Activated CD8-positive, alpha-beta T cell treated with anti-CD3 and anti-CD28 coated beads, Interleukin-2, amount 10 ng/mL, durations not matched to agents 7 days and 5 days (primary cell): ENCODE data around the gene CRHBP. TPM values are rescaled to one million over a fixed set of nuclear protein-coding genes. Genes with fewer than 3 reads are reported as not detected.

Experiments used
- total RNA-seq, 2 experiments: library from RNA; stranded (reverse); gene quantifications; one replicate each; pipeline ENCODE4 v1.2.3, GENCODE V29; 2021

CRHBP gene
- total RNA-seq, 2 experiments from 2014 or later, result 0.29 to 0.34 TPM

Other genes with a start within 250 kb of the CRHBP start
- 1 to 10 TPM; 7.5 to 7.9 TPM for gene F2R, start 236.9 kb upstream of the CRHBP start, total RNA-seq
- gene F2RL1, start 134.0 kb upstream of the CRHBP start, total RNA-seq, result 1 to 10 TPM; 1.6 to 2.2 TPM
- gene S100Z, start 103.0 kb upstream of the CRHBP start, total RNA-seq, result 1 to 10 TPM; 2.5 to 3.2 TPM
- 10 to 100 TPM; 27.2 to 28.4 TPM for gene AGGF1, start 77.4 kb downstream of the CRHBP start, total RNA-seq
- 1 to 10 TPM; 2.0 TPM for gene ZBED3, start 134.2 kb downstream of the CRHBP start, total RNA-seq